ENCODE measurements around the gene ALDOB. TPM values are rescaled to one million over a fixed set of nuclear protein-coding genes. Genes with fewer than 3 reads are reported as not detected.
A peak's percentile ranks its signal among the peaks of the same experiment; 100 is the strongest.

Gene ALDOB
- total and polyA plus RNA-seq, 2 of the 13 experiments (the other 11 are each of a cell fraction or from before 2014, with no cell fraction given): 0.29 to 0.97 TPM

DNA sequence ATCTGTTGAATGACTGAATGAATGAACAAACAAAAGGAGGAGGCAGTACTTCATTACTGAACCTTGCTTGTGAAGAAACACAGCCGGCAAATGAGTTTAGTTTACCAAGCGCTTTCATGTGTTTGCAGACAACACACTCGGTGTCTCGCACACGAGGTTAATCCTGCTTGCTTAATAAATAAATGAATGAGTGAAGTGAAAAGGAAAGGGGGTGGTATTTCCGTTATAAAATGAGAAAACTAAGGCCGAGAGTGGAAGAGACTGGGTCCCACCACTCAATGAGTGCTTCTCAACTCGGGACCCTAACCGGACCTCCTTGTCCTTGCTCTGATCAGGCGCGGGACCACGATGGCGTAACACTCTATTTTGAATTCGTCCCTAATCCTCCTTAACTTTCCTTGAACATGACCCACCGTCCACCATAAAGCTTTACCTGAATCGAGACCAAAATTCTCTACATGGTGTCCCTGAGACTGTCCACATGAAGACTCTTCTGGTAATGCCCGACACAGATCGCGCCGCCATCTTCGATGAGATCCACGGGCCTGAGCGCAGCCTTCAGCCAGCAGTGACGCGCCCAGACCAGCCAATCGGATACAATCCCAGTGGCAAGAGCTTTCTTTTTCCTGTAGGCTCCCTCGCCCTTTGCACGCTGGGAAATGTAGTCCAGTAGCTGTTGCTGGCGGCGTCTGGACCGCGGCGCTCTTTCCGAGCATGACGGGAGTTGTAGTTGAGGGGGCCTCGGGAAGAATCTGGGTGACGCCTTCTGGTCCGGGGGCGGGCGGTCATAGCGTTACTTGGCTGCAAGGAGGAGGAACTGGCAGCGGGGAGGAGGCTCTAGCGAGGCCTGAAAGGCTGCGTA lies 37.3 kb downstream of the ALDOB start, which contains the start of the genes MRPL50 and ZNF189 (continued):
- TF ChIP-seq, protein P1, sequence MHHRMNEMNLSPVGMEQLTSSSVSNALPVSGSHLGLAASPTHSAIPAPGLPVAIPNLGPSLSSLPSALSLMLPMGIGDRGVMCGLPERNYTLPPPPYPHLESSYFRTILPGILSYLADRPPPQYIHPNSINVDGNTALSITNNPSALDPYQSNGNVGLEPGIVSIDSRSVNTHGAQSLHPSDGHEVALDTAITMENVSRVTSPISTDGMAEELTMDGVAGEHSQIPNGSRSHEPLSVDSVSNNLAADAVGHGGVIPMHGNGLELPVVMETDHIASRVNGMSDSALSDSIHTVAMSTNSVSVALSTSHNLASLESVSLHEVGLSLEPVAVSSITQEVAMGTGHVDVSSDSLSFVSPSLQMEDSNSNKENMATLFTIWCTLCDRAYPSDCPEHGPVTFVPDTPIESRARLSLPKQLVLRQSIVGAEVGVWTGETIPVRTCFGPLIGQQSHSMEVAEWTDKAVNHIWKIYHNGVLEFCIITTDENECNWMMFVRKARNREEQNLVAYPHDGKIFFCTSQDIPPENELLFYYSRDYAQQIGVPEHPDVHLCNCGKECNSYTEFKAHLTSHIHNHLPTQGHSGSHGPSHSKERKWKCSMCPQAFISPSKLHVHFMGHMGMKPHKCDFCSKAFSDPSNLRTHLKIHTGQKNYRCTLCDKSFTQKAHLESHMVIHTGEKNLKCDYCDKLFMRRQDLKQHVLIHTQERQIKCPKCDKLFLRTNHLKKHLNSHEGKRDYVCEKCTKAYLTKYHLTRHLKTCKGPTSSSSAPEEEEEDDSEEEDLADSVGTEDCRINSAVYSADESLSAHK (CRISPR knock-in tag; IDR thresholded peaks at IDR 0.05; ENCODE audit: borderline replicate concordance): no peak
- TF ChIP-seq JARID2 (CRISPR knock-in tag; IDR thresholded peaks at IDR 0.05; ENCODE audit: insufficient replicate concordance): peak; percentile 32
- TF ChIP-seq CCAR2 (optimal IDR thresholded peaks at IDR 0.05; ENCODE audit: low read depth, low read length): peak; percentile 18
- peak; percentile 46; the same call in 1 of the 2 replicates for TF ChIP-seq NCOA1 (CRISPR knock-in tag; IDR thresholded peaks at IDR 0.05)
- no peak for TF ChIP-seq ZNF20 (CRISPR knock-in tag; IDR thresholded peaks at IDR 0.05)
- TF ChIP-seq TARDBP (CRISPR knock-in tag; IDR thresholded peaks at IDR 0.05): peak; percentile 93
- peak; percentile 87; the same call in 1 of the 2 replicates for TF ChIP-seq CCDC6 (CRISPR knock-in tag; IDR thresholded peaks at IDR 0.05)
- no peak for TF ChIP-seq ZNF333 (CRISPR knock-in tag; IDR thresholded peaks at IDR 0.05; ENCODE audit: borderline replicate concordance)
- TF ChIP-seq, protein P2, sequence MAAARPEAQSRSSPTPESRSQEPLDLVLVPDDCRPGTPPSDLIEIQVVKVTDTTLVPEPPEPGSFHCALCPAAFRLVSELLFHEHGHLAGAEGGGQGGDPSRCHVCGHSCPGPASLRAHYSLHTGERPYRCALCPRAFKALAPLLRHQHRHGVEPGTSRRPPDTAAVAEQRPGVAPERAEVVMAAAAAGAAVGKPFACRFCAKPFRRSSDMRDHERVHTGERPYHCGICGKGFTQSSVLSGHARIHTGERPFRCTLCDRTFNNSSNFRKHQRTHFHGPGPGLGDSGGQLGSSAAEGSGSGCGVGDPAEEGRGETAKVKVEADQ (CRISPR knock-in tag; IDR thresholded peaks at IDR 0.05; ENCODE audit: borderline replicate concordance): no peak
- peak; percentile 99 for TF ChIP-seq POLR2G (IDR thresholded peaks at IDR 0.05; ENCODE audit: low read depth, low read length)
